Gastroesophageal sphincter (tissue), 4 donors: Measurements from ENCODE around the gene PPP4R3B. TPM values are rescaled to one million over a fixed set of nuclear protein-coding genes. Genes with fewer than 3 reads are reported as not detected.

Source experiments
- ATAC-seq: fragments of 150-250 bp; one replicate; pipeline ENCODE4 v1.9.1; 2016; ENCODE audit warnings: mild to moderate bottlenecking, moderate library complexity
- H3K27ac ChIP-seq, 4 donors: fragments of 200-600 bp; sonication (generic) in 3 of 4; 1 replicate in 3 of 4; 2 replicates in 1 of 4; pipeline ENCODE4 v1.5.1; 2016 to 2019
- H3K27me3 ChIP-seq: fragments of 200-600 bp; sonication (generic); one replicate; pipeline ENCODE4 v1.5.1; 2019
- H3K36me3 ChIP-seq, 2 donors: fragments of 200-600 bp; sonication (generic); one replicate each; pipeline ENCODE4 v1.5.1; 2019; ENCODE audit warnings: control low read depth in 1 of 2
- H3K4me1 ChIP-seq, 3 donors: fragments of 200-600 bp; sonication (generic); 1 replicate in 2 of 3; 2 replicates in 1 of 3; pipeline ENCODE4 v1.5.1; 2016 to 2019; ENCODE audit warnings: control low read depth in 2 of 3
- H3K4me3 ChIP-seq, 2 donors: fragments of 200-600 bp; sonication (generic); one replicate each; pipeline ENCODE4 v1.5.1; 2019; ENCODE audit warnings: mild to moderate bottlenecking in 1 of 2, moderate library complexity in 1 of 2
- H3K9me3 ChIP-seq, 3 donors: fragments of 200-600 bp; sonication (generic); one replicate each; pipeline ENCODE4 v1.5.1; 2017 to 2019; ENCODE audit warnings: control low read depth in 2 of 3
- EP300 ChIP-seq: sonication (generic); formaldehyde crosslinking; IDR thresholded peaks from one replicate; pipeline ENCODE4 v1.6.1; 2017; ENCODE audit warnings: antibody characterized with exemption, mild to moderate bottlenecking
- POLR2A ChIP-seq, 2 donors: fragments of 450-650 bp; IDR thresholded peaks; one replicate each; pipeline ENCODE4 v1.6.1; 2017; ENCODE audit warnings: antibody characterized with exemption in 2 of 2, mild to moderate bottlenecking in 2 of 2, moderate library complexity in 1 of 2
- POLR2AphosphoS5 ChIP-seq: sonication (generic); formaldehyde crosslinking; IDR thresholded peaks from one replicate; pipeline ENCODE4 v1.6.1; 2017; ENCODE audit warnings: antibody characterized with exemption
- WGBS, 2 donors: methylation state at CpG; one replicate each; pipeline ENCODE4 v1.1.5; 2018; ENCODE audit warnings: low coverage in 1 of 2; 5-methylcytosine and 5-hydroxymethylcytosine counted together
- total RNA-seq, 4 donors: library from RNA; depleted of rRNA; stranded (reverse); fragments of >200 nt; gene quantifications; one replicate each; pipeline ENCODE4 v1.1.0, GENCODE V29; 2016
- TF ChIP-seq, protein P1 (sequence below), 4 experiments: fragments of 200-600 bp in 2 of 4; fragments of 450-650 bp in 2 of 4; sonication (generic) in 1 of 4; IDR thresholded peaks; one replicate each; pipeline ENCODE4 v1.5.1; 2017 to 2019; ENCODE audit warnings: antibody characterized with exemption in 4 of 4, mild to moderate bottlenecking in 2 of 4, moderate library complexity in 2 of 4

Gene PPP4R3B
- total RNA-seq, 4 donors from 2014 or later = 89.7 to 114 (median 97.6) TPM

DNA sequence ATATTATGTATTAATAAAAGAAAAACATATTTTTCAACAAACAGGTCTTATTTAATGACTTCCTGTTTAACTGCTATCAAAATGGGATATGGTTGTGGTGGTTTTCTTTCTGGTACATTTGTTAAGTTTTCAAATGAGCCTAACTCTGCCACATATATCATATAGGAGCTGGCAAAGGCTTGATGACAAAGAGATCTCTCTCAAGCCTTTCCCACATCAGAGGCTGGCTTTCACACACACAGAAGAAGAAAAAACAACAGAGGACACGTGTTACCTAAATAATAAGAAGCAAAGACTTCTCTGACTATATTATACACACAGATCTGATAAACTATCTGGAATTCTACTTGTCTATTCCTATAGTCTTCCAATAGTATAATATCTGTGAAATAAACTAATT is 51.8 kb downstream of the PPP4R3B start:
- Histone ChIP-seq H3K27me3 (no peaks in the 10 kb centered on the region), H3K27ac (no peak overlapping the region), H3K4me1 (no peaks in the 10 kb centered on the region), H3K36me3 (peaks cover 3 to 96% of the 10 kb centered on the region in 2 donors), H3K9me3 (no peaks in the 10 kb centered on the region), H3K4me3 (no peak overlapping the region)
- TF ChIP-seq POLR2A (IDR thresholded peaks at IDR 0.05) = no peak
- TF ChIP-seq, protein P1, sequence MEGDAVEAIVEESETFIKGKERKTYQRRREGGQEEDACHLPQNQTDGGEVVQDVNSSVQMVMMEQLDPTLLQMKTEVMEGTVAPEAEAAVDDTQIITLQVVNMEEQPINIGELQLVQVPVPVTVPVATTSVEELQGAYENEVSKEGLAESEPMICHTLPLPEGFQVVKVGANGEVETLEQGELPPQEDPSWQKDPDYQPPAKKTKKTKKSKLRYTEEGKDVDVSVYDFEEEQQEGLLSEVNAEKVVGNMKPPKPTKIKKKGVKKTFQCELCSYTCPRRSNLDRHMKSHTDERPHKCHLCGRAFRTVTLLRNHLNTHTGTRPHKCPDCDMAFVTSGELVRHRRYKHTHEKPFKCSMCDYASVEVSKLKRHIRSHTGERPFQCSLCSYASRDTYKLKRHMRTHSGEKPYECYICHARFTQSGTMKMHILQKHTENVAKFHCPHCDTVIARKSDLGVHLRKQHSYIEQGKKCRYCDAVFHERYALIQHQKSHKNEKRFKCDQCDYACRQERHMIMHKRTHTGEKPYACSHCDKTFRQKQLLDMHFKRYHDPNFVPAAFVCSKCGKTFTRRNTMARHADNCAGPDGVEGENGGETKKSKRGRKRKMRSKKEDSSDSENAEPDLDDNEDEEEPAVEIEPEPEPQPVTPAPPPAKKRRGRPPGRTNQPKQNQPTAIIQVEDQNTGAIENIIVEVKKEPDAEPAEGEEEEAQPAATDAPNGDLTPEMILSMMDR (IDR thresholded peaks at IDR 0.05) = no peak
- TF ChIP-seq EP300 = no peak
- TF ChIP-seq POLR2AphosphoS5 = no peak
- WGBS, 2 donors = 82 to 100% methylated on average over 1 of the region's 1 CpG
- ATAC-seq = no peak

DNA sequence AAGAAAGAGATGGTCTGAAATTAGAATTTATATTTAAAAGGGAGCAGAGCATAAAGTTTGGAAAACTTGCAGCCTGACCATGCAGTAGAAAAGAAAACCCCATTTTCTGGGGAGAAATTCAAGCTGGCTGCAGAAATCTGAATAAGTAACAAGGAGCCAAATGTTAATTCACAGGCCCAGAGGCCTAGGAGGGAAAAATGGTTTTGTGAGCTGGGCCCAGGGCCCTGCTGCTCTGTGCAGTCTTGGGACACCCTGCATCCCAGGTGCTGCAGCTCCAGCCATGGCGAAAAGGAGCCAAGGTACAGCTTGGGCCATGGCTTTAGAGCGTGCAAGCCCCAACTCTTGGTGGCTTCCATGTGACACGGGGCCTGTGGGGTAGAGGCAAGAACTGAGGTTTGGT is 56.6 kb downstream of the PPP4R3B start:
- Histone ChIP-seq H3K9me3 (no peaks in the 10 kb centered on the region), H3K27me3 (no peaks in the 10 kb centered on the region), H3K4me3 (no peak overlapping the region), H3K27ac (no peak overlapping the region), H3K4me1 (no peaks in the 10 kb centered on the region), H3K36me3 (peaks cover 3 to 100% of the 10 kb centered on the region in 2 donors)
- no peak for ATAC-seq
- TF ChIP-seq POLR2A (IDR thresholded peaks at IDR 0.05) (no peak), EP300 (no peak), POLR2AphosphoS5 (no peak)
- TF ChIP-seq, protein P1 (IDR thresholded peaks at IDR 0.05) = no peak
- WGBS, 2 donors = 100% methylated on average over 1 of the region's 3 CpGs; no CpG with 5 or more reads in 1 of the 2 donors

DNA sequence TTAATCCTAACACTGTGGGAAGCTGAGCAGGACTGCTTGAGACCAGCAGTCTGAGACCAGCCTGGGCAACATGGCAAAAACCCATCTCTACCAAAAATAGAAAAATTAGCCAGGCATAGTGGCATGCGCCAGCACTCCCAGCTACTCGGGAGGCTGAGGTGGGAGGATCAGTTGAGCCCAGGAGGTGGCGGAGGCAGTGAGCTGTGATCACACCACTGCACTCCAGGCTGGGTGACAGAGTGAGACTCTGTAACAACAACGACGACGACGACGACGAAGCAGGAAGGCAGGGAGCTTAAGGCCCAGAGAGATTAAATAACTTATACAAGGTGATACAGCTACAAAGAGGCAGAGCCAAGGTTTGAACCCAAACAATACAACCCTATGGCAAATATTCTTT is 60.6 kb downstream of the PPP4R3B start:
- H3K27ac ChIP-seq = no peak overlapping the region
- H3K9me3 ChIP-seq = no peaks in the 10 kb centered on the region
- TF ChIP-seq EP300 (no peak), POLR2AphosphoS5 (no peak), POLR2A (IDR thresholded peaks at IDR 0.05) (no peak)
- TF ChIP-seq, protein P1 (IDR thresholded peaks at IDR 0.05) = no peak
- ATAC-seq = no peak
- no peak overlapping the region for H3K4me3 ChIP-seq
- H3K27me3 ChIP-seq = no peaks in the 10 kb centered on the region
- H3K4me1 ChIP-seq = no peaks in the 10 kb centered on the region
- WGBS, 2 donors = 80 to 90% methylated on average over 2 to 8 of the region's 9 CpGs
- peaks cover 0 to 90% of the 10 kb centered on the region in 2 donors for H3K36me3 ChIP-seq

DNA sequence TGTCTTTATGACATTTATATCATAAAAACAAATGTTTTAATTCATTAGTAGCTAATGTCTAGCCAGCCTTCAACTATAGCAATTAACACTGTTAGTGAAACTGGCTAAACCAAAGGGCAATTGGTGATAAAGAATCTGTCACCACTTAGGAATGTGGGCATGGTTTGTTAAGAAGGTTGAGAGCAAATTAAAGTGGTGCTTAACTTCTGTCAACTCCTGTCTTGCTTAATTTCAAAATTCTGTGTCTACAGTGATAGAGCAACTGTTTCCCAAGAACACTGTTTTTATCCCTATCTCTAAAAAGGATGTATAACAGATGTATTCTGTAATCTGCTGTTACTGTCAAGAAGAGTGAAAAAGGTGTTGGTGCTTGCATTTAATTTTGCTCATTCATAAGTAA is 61.4 kb downstream of the PPP4R3B start:
- Histone ChIP-seq H3K4me3 (no peak overlapping the region), H3K27me3 (no peaks in the 10 kb centered on the region), H3K9me3 (no peaks in the 10 kb centered on the region), H3K4me1 (no peaks in the 10 kb centered on the region), H3K27ac (no peak overlapping the region), H3K36me3 (peaks cover 0 to 82% of the 10 kb centered on the region in 2 donors)
- TF ChIP-seq POLR2A (IDR thresholded peaks at IDR 0.05) = no peak
- no peak for TF ChIP-seq POLR2AphosphoS5
- TF ChIP-seq, protein P1 (IDR thresholded peaks at IDR 0.05) = no peak
- no peak for TF ChIP-seq EP300
- ATAC-seq = no peak

DNA sequence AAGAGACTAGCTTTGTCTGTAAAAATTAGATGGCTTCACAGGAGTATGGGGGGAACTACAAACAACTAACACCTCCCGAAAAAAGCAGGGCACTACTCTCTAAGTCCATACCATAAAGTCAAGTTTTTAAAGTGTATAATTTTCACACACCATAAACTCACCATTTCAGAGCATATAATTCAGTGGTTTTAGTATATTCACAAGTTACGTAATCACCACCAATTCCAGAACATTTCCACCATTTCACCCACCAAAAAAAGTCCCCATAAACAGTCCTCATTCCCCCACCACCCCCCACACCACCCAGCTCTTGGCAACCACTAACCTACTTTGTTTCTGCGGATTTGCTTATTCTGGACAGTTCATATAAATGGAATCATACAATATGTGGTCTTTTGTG is 64.1 kb downstream of the PPP4R3B start:
- no peak for ATAC-seq
- H3K36me3 ChIP-seq = peaks cover 0 to 68% of the 10 kb centered on the region in 2 donors
- 87 to 95% methylated on average over 2 to 3 of the region's 3 CpGs for WGBS, 2 donors

More for the DNA sequence above, 64.1 kb downstream of the PPP4R3B start:
- TF ChIP-seq EP300 (no peak), POLR2A (IDR thresholded peaks at IDR 0.05) (no peak)
- Histone ChIP-seq H3K4me3 (no peak overlapping the region), H3K27me3 (no peaks in the 10 kb centered on the region), H3K27ac (no peak overlapping the region), H3K9me3 (no peaks in the 10 kb centered on the region), H3K4me1 (no peaks in the 10 kb centered on the region)
